Measurements from ENCODE around the gene ILDR2. TPM values are rescaled to one million over a fixed set of nuclear protein-coding genes. Genes with fewer than 3 reads are reported as not detected.

The ILDR2 gene
- total and polyA plus RNA-seq, 10 of the 15 experiments (the other 5 are each of a cell fraction or from before 2014, with no cell fraction given), result 0.05 to 5.3 (median 1.9) TPM

DNA sequence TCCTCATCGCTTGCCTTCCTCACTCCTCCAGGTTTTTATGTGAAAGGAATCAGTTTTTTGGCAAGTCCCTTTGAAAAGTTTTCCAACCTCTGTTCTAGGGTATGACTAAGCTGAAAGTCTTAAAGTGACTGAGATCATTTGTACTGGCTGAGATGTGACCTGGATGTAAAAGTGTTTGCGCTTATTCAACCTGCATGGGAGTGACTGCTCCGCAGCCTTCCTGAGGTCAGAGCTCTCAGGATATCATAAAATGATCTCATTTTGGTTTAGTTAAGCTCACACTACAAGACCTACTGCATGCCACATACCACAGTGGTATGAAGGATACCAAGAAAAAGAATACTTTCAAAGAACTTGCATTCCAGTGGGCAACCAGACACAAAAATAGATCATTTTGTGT is 69.4 kb downstream of the ILDR2 start (continued):
- TF ChIP-seq EZH2 (IDR thresholded peaks at IDR 0.05; ENCODE audit: borderline replicate concordance, control insufficient read depth, low read depth, low read length) (no peak), HDGF (IDR thresholded peaks at IDR 0.05) (no peak), CHD4 (IDR thresholded peaks at IDR 0.05) (no peak)

DNA sequence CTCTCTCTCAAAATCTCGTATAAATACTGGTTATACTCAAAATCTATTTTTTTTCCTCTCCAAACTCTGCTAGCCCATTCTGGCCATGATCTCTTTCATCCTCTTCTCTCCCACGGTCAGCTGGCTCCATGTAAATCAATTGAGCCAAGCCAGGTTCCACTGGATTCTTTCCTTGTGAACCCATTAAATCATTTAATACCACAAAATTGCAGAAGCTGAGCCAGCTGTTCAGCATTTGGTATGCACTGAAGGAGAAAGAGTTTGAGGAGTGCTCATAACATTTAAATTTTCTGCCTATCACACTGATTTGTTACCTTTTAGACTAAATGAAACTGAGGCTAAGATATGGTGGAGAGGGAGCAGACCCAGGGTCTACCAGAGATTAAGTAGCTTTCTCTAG is 70.2 kb downstream of the ILDR2 start:
- H3K4me2 ChIP-seq (ENCODE audit: control insufficient read depth, insufficient read depth), result no peak overlapping the region
- H3K9me3 ChIP-seq (replicated peaks; ENCODE audit: control insufficient read depth, insufficient read depth, low read length), result no peaks in the 10 kb centered on the region
- CTCF ChIA-PET, result interaction anchor here (0.9 to 17.1 kb wide), 2 partner anchors 153 to 635 kb away, joined by 3 to 734 read pairs; no protein-coding TSS in a partner anchor
- no peaks in the 10 kb centered on the region for H4K20me1 ChIP-seq (ENCODE audit: control insufficient read depth, insufficient read depth)
- H3K36me3 ChIP-seq (ENCODE audit: control insufficient read depth in 2 of 2, insufficient read depth in 2 of 2, low read length in 1 of 2), result no peaks in the 10 kb centered on the region
- H3K27ac ChIP-seq (ENCODE audit: control insufficient read depth, insufficient read depth), result no peak overlapping the region
- peaks cover 5% of the 10 kb centered on the region; the same call in 1 of the 2 replicates for H3K4me1 ChIP-seq (ENCODE audit: control insufficient read depth, insufficient read depth, low read length)
- no peak overlapping the region for H3K9ac ChIP-seq (ENCODE audit: control insufficient read depth, insufficient read depth, low read length)
- no TSS peak for BruUV-seq (replicated peaks)
- SMC1A ChIA-PET (ENCODE audit: uncharacterized antibody, unreplicated experiment), result interaction anchor here (19.2 kb wide), 1 partner anchor 155 kb away, joined by 384 read pairs; no protein-coding TSS in a partner anchor
- no peak overlapping the region for H2AFZ ChIP-seq (ENCODE audit: control insufficient read depth, low read depth, low read length)
- no peaks in the 10 kb centered on the region for H3K79me2 ChIP-seq (ENCODE audit: control insufficient read depth, insufficient read depth, low read length)
- no peak for TF ChIP-seq ETV6 (conservative IDR thresholded peaks at IDR 0.05 in 1 of 2, IDR thresholded peaks at IDR 0.05 in 1 of 2; ENCODE audit: borderline replicate concordance in 1 of 2, low read depth in 1 of 2)
- TF ChIP-seq, protein P1, sequence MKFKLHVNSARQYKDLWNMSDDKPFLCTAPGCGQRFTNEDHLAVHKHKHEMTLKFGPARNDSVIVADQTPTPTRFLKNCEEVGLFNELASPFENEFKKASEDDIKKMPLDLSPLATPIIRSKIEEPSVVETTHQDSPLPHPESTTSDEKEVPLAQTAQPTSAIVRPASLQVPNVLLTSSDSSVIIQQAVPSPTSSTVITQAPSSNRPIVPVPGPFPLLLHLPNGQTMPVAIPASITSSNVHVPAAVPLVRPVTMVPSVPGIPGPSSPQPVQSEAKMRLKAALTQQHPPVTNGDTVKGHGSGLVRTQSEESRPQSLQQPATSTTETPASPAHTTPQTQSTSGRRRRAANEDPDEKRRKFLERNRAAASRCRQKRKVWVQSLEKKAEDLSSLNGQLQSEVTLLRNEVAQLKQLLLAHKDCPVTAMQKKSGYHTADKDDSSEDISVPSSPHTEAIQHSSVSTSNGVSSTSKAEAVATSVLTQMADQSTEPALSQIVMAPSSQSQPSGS (IDR thresholded peaks at IDR 0.05; ENCODE audit: low read length), result no peak
- no peak for TF ChIP-seq BRCA1 (IDR thresholded peaks at IDR 0.05; ENCODE audit: low read depth, low read length)
- TF ChIP-seq WRNIP1 (IDR thresholded peaks at IDR 0.05; ENCODE audit: borderline replicate concordance, low read depth, low read length), result no peak
- TF ChIP-seq SMAD1 (IDR thresholded peaks at IDR 0.05; ENCODE audit: low read depth, partially characterized antibody), result no peak
- TF ChIP-seq, protein P2, sequence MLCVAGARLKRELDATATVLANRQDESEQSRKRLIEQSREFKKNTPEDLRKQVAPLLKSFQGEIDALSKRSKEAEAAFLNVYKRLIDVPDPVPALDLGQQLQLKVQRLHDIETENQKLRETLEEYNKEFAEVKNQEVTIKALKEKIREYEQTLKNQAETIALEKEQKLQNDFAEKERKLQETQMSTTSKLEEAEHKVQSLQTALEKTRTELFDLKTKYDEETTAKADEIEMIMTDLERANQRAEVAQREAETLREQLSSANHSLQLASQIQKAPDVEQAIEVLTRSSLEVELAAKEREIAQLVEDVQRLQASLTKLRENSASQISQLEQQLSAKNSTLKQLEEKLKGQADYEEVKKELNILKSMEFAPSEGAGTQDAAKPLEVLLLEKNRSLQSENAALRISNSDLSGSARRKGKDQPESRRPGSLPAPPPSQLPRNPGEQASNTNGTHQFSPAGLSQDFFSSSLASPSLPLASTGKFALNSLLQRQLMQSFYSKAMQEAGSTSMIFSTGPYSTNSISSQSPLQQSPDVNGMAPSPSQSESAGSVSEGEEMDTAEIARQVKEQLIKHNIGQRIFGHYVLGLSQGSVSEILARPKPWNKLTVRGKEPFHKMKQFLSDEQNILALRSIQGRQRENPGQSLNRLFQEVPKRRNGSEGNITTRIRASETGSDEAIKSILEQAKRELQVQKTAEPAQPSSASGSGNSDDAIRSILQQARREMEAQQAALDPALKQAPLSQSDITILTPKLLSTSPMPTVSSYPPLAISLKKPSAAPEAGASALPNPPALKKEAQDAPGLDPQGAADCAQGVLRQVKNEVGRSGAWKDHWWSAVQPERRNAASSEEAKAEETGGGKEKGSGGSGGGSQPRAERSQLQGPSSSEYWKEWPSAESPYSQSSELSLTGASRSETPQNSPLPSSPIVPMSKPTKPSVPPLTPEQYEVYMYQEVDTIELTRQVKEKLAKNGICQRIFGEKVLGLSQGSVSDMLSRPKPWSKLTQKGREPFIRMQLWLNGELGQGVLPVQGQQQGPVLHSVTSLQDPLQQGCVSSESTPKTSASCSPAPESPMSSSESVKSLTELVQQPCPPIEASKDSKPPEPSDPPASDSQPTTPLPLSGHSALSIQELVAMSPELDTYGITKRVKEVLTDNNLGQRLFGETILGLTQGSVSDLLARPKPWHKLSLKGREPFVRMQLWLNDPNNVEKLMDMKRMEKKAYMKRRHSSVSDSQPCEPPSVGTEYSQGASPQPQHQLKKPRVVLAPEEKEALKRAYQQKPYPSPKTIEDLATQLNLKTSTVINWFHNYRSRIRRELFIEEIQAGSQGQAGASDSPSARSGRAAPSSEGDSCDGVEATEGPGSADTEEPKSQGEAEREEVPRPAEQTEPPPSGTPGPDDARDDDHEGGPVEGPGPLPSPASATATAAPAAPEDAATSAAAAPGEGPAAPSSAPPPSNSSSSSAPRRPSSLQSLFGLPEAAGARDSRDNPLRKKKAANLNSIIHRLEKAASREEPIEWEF (IDR thresholded peaks at IDR 0.05; ENCODE audit: insufficient replicate concordance, low read depth, low read length), result no peak
- TF ChIP-seq CBX3 (IDR thresholded peaks at IDR 0.05; ENCODE audit: borderline replicate concordance, low read depth), result no peak
- no peak for ATAC-seq
- in situ Hi-C loops (cut with MboI) (no loop called here), intact Hi-C loops (cut with micrococcal nuclease; ENCODE audit: unreplicated experiment) (no loop called here)
- no peak for FAIRE-seq
- no peak for DNase-seq (ENCODE audit: low read depth, low spot score)
- no peaks in the 10 kb centered on the region for H3K27me3 ChIP-seq (replicated peaks in 1 of 2; ENCODE audit: control insufficient read depth in 2 of 2, insufficient read depth in 2 of 2, low read length in 1 of 2)
- RAD21 ChIA-PET (ENCODE audit: unreplicated experiment), result interaction anchor here (10.5 kb wide), 1 partner anchor 154 kb away, joined by 305 read pairs; no protein-coding TSS in a partner anchor
- POLR2A ChIA-PET, result interaction anchor here (0.5 kb wide), 1 partner anchor 626 kb away, joined by 3 read pairs; no protein-coding TSS in a partner anchor
- 3% methylated on average over 2 of the region's 2 CpGs for WGBS (ENCODE audit: insufficient coverage, insufficient replicate concordance, low lambda C conversion rate, missing lambda C conversion rate)
- no peak overlapping the region for H3K4me3 ChIP-seq
